Stimulated activated CD8-positive, alpha-beta memory T cell treated with anti-CD3 and anti-CD28 coated beads, Interleukin-4, amount 100 ng/mL, for 4 hours (primary cell): ENCODE data around the gene FOXL2NB.
"Not testable (repeated sequence)": the region's sequence is repeated elsewhere in the genome, so short reads cannot be mapped to it uniquely, and the experiment has no call there.

ENCODE experiments used
- DNase-seq, 2 donors: peaks; one replicate each; pipeline ENCODE4 v3.0.0-alpha.2; 2020; ENCODE audit warnings: low read depth in 2 of 2, low spot score in 1 of 2

The FOXL2NB gene

DNA sequence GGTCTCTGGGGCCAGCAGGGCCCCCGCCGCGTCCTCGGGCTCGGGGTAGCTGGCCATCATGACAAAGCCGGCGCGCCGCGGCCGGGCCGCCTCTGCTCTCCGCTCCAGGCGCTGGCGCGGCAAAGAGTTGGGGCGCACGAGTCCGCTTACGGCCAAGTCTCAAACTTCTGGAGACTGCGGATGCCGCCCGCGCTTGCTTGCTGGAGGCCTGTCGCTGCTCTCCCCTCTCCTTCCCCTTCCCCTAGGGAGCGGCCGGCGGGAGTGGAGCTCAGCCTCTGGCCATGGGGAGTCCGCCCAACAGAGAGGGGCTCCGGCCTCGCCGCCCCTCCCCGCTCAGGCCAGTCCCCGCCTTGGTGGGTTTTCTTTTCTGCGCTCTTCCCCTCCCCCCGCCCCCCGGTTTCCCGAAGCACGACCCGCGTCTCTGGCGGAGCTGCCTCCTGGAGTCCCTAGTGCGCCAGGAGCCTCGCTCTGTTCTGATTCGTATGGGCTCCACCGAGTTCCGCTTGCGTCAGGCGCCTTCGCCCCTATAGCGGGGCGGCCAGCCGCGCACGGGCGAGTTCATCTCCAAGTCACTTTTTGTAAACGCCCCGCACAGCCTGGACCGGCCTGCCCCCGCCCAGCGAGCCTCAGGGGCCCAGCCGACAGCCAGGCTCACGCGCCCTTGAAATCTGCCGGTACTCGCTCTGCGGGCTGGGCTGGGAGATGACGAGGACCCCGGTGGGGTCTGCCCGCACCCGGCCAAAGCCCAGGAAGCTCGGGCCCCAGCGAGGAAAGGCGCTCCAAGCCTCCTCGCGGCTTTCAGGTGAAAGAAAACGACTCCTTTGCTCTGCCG, at the start of gene FOXL2NB, which contains the start of gene FOXL2:
TSS of gene FOXL2NB (plus strand) at position 555 of the 832 bp plus-strand sequence. CDS start at position 703, 148 bp downstream.
TSS of gene FOXL2 (minus strand) at position 475 of the 832 bp plus-strand sequence. CDS start at position 60, 415 bp downstream.
- DNase-seq, result no peak

DNA sequence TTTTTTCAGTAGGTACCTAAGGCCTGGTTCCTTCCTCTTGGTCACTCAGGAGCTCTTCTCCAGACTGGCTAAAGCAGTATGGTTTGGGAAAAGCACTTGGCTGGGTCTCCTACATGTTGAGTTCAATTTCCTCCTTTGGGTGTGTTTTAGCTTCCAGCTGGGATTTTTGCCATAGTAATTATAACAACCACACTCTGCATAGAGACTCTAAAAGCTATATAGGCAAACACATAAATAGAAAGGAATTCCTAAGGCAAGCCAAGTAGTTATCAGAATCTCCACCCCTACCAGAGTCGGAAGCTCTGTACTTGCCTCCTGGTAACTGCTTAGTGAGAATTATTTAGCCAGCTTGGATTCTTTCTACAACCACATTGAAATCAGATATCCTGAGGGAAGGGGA, 48.7 kb upstream of the FOXL2NB start:
- no peak for DNase-seq

DNA sequence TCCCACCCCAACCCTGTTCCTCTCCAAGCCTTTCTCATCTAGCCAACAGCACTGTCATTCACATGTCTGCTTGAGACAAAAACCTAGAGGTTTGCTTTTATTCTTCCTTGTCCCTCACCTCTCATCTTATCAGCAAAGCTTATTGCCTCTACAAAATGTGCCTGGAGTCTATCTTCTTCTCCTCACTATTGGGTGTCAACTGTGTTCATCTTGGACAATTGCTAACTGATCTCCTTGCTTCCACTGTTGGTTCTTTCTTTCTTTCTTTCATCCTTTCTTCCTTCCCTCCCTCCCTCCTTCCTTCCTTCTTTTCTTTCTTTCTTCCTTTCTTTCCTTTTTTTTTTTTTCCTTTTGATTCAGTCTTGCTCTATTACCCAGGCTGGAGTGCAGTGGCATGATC, 48.3 kb upstream of the FOXL2NB start:
- no peak for DNase-seq

DNA sequence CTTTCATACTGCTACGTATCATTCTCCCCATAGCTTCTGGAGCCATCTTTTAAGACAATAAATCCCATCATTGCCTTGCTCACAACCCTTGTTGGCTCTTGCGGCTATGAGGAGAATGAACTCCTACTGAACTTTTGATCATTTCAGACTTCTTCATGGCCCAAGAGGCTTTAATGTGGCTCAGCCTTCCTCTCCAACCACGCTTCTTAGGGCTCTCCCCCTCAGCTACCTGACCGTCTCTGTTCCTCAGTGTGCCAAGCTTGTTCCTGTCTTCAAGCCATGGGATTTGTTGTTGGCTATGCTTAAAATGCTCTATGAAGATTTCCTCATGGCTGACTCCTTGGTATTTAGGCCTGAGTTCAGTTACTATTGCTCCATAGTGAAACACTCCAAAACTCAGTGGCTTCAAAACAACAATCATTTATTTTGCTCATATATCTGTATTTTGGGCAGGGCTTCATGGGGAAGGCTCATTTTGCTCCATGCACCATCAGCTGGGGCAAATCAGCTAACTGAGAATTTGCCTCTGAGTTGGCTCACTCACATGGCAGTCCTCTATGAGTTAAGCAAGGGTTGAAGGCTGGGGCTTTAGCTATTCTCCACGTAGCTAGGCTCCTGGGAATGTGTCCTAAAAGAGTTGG, 47.5 kb upstream of the FOXL2NB start:
- no peak for DNase-seq

DNA sequence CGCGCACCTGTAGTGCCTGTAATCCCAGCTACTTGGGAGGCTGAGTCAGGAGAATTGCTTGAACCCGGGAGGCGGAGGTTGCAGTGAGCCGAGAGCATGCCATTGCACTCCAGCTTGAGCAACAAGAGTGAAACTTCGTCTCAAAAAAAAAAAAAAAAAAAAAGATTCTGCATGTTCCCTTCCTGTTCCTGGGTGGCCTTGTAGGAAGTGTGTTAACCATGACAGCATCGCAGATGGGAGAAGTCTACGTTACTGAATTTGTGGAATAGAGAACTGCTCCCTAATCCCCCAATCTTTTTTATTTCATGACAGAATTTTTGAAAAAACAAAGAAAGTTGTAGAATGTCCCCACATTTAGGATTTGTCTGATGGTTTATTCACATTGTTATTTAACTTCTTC, 45.5 kb upstream of the FOXL2NB start:
- no peak for DNase-seq

DNA sequence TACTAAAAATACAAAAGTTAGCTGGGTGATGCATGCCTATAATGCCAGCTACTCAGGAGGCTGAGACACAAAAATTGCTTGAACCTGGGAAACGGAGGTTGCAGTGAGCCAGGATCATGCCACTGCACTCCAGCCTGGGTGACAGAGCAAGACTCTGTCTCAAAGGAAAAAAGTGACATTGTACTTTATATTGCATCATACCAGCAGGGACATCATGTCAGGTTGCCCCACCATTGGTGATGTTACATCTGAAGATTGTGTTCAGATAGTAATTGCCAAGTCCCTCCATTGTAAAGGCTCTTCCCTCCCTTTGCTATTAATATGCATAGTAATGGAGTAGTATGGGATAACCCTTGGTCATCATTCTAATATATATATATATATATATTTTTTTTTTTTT, 44.8 kb upstream of the FOXL2NB start:
- no peak for DNase-seq

DNA sequence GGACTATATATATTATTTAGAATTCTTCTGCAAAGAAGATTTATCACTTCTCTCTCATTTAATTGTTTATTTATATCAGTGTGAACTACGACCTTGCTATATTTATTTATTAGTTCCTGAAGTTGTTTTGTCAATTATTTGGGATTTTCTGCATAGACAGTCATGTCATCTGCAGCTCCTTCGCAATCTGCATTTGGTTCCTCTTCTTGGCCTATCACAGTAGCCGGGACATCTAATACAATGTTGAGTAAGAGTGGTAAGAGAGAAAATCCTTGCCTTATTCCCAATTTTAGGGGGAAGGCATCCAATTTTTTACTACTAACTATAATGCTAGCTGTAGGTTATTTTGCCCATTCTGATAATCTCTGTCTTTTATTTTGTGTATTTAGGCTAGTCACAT, 39.5 kb upstream of the FOXL2NB start:
- no peak for DNase-seq

DNA sequence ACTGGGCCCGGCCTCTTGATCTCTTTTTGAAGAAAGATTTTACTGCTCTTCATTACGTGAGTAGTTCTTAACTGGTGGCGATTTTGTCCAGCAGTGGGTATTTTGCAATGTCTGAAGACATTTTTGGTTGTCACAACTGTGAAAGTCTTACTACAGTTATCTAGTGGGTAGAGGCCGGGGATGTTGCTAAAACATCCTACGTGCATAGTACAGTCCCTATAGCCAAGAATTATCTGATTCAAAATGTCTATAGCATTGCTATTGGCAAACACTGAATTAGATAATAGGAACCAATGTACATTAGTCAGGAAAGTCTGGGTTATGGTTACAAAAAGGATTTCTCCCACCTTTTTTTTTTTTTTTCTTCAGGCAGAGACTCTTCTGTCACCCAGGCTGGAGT, 38.2 kb upstream of the FOXL2NB start:
- no peak for DNase-seq

DNA sequence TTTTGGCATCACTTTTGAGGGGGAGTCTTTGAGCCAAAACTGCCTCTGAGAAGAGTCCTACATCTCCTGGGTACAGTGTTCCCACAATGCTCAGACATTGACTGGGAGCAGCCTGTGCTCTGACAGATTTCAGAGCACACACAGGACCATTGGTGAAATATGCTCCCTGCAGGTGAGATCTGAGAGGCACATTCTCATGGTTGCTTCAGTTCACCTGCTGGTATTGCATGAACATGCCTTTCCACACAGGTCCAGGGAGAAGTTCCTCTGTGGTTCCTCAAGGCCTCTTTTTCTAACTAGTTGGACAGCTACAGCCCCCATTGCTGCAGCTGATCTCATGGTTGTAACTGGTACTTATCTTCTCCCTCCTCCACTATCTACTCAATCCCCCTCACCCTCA, 37.1 kb upstream of the FOXL2NB start:
- DNase-seq, result no peak

DNA sequence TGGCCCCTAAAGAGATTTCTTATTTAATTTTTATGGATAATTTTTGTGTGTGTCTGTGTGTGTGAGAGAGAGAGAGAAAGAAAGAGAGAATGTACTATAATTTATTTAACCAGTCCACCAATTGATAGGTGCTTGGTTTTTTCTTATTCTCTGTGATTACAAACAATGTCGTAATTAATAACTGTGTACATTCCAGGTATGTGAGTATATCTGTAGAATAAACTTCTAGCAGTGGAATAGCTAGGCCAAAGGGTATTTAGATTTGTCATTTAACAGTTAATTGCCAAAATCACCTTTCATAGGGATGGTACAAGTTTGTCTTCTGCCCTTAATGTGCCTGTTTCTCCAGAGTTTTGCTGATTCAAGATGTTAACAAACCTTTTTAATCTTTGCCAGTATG, 35.4 kb upstream of the FOXL2NB start:
- DNase-seq, result no peak

DNA sequence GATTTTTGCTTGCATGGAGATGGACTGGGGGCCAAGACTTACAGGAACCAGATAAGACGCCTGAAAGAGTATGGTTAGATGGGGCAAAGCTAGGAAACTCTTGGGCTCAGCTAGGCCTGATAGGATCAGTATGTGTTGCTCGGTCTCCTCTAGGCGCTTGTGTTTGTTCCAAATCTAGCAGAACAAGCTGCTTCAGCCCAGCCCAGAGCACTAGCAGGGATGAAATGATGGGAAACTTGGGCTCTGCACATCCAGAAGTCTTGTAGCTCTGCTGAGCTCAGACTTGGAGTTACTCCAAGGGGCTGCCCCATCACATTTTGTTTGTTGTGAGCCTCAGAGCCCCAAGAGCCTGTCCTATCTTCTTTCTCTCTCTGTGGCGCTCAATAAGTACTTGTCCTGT, 34.8 kb upstream of the FOXL2NB start:
- DNase-seq, result no peak

DNA sequence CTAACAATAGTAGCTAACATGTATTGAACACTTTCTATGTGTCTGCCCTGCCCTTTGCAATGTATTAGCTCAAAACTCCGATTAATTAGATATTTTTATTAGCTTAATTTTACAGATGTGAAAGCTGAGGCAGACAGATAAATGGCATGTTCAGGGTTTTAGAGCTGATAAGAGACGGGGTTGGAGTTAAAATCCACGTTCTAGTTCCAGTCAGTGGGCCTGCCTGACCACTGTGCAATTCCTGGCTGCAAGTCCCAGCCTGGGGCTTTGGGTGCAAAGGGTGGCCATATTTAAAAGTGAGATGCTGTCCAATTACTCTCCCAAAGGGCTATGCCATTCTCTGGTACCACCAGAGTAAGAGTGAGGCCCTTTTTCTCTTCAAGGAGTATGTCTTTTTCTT, 33.3 kb upstream of the FOXL2NB start:
- DNase-seq, result no peak

DNA sequence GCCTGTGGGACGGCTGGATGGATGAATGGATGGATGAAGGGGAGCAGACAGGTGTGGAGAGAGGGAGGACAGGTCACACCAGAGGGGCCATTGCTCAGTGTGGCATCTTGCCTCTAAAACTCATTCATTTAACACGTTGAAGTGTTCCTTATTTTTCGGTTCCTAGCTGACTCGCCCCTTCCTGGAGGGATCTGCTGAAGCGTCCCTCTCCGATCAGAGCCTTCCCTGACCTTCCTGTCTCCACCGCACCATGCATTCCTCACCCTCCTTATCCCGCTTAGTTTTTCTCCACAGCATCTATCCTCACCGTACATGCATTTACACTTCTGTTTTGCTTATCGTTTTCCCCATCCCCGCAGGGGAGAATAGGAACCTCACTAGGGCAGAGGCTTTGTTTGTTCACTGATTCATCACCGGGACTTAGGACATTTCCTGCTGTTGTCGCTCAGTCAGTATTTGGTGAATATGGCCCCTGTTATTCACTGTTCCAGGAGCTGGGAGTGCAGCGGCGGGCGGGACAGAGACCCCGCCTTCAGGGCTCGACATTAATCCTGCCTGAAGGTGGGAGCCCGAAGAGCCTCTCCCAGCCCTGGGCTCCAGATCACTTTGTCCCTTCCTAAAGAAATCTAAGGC, 32.0 kb upstream of the FOXL2NB start:
- no peak for DNase-seq

DNA sequence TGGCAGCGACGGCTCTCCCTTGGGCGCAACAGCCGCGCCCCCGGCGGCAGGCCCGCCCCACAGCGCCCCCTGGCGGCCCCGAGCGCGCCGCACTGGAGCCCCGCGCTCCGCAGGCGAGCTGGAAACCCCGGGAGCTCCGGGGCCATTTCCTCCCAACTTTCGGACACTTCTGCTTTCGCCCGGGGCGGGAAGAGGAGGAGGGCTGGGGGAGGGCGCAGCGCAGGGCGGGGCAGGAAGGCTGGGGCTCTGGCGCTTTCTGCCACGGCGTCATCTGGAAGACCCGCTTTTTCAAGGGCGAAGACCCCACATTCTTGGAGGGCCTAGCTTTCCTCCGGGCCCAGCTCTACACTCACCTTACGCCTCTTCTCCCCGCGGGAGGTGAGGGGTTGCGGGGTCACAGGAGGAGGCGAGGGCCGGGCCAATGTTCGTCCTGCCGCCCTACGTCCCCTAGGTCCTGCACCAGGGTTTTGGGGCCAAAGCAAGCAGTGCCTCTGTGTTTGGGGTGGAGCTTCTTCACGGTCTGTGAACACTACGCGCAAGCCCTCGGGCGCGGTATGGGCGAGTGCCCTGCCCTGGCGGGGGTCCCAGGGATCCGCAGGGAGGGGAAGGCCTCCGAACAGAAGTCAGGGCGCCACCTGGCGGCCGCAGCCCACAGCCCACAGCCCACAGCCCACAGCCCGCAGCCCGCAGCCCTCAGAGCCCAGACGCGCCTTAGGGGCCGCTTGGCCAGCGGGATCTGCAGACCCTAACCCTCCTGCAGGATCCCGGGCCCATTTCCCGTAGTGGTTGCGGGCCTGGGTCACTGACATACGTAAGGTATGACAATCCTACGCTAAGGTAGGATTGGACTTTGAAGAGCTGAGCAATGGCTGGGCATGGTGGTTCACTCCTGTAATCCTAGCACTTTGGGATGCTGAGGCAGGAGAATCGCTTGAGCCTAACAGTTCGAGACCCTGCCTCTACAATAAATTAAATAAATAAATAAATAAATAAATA, 31.2 kb upstream of the FOXL2NB start:
- DNase-seq, result peak; percentile 52 to 68

DNA sequence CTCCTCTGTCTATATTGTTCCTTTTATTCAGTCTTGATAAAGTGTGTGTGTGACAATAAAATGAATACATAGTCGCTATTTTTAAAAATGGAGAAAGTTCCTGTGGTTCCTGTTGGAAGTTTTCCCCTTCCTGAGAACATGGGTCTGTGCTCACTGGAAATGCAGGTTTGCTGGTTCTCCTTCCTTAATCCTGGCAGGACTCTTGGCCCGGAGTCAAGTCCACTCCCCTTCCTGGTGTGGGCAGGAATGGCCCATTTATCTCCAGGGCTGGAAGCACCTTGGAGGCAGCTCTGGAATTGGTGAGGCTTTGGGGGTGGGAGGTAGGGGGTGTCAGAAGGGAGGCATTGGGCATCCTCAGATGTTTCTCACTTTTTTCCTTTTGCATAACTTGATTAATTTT, 30.2 kb upstream of the FOXL2NB start:
- no peak for DNase-seq

DNA sequence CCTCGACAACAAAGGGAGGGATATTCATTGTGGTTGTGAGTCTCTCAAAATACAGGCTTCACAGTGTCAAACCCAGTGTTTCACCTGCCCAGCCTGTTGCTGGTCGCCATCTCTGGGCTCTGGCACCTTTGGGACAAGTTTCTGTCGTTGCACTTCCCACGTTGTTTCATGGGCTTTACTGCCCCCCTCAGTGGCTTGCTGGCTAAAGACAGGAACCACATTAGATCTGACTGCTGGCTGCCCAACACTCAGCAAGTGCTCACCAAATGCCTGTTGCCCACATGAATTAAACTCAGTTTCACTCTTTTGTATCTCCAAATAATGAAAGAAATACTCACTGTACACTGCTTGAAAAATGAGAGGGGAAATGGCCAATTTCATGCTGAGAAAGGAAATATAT, 27.7 kb upstream of the FOXL2NB start:
- no peak for DNase-seq

DNA sequence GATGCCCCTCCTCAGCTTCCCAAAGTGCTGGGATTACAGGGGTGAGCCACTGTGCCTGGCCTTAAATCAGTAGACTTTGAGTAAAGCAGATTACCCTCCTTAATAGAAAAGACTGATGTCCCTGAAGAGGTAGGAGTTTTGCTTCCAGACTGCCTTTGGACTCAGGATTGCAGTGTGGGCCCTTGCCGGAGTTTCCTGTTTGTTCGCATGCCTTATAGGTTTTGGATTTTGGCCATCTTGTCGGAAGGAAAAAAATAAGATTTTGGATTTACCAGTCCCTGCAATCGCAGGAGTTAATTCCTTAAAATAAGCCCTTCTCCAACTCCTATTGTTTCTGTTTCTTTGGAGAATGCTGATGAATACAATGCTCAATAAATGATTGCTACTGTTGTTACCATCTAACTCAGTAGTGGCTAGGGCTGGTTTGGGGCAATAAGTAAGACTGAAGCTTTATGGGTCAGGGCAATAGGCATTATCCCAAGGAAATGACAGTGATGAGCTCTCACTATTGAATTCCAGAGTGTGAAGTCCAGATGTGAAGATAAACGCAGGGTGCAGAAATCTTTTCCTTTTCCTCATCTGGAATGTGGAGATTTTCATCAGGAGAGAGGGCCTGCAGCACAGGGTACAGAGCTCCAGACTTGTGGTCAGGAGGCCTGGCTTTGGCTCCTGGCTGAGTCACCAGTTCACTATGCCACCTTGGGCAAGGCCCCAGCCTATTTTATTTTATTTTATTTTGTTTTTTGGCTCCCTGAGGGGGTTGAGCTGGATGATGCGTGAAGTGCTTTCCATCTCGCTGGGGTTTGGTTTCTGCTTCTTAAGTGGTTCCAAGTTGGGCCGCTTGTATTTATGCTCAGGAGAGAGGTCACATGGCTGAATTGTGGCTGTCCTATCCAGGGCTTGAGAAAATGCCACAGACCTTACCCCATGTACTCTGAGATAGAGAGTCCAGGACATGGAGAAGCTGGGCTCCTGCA, 25.4 kb upstream of the FOXL2NB start:
- DNase-seq, result no peak

DNA sequence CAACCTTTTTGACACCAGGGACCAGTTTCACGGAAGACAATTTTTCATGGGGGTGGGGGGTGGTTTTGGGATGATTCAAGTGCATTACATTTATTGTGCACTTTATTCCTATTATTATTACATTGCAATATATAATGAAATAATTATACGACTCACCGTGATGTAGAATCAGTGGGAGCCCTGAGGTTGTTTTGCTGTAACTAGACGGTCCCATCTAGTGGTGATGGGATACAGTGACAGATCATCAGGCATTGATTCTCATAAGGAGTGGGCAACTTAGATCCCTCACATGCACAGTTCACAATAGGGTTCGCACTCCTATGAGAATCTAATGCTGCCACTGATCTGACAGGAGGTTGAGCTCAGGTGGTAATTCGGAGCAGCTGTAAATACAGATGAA, 24.6 kb upstream of the FOXL2NB start:
- DNase-seq, result not testable (repeated sequence)

DNA sequence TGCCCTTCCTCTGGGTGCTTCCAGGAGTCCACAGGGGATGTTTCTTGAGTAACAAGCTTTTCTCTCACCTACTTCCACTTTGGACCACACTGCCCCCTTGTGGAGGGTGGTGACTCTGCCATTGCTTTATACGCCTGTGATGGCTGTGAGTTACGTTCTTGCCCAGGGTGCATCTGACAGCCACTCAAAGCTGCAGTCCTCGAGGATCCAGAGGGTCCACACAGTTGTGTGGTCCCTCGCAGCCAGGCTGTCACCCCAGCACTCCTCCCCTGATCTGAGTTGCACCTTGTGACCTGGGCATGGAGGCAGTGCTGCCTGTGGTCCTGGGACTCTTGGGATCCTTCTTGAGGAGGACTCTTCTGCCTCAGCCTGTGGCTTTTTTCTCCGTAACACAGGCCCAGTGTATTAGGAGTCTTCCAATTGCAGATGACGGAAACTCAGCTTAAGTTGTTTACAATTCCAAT, 23.5 kb upstream of the FOXL2NB start:
- DNase-seq, result peak; percentile 59 to 78
